ENCODE data around the gene SNRPF.

The SNRPF gene

DNA sequence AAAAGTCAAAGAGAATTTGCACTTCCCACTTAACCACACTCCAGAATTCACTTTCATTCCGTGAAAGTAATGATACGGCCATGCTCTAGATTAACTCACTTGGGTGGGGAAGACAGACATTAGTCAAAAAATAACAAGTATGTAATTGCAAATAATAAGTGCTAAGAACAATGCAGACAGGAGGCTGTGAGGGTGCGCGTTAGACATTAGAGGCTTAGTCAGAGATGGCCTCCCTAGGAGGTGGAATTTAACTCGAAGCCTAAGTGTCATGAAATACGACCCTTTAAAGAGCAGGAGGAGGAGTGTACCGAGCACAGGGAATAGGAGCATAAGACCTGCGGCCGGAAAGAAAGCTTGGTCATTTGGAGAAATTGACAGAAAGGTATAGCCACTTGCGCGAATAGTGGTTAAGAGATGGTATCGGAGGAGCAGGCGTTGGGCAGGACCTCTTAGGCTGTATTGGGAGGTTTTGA, 628 bp downstream of the SNRPF start:
- DNase-seq (ENCODE audit: low spot score): peak; percentile 14

DNA sequence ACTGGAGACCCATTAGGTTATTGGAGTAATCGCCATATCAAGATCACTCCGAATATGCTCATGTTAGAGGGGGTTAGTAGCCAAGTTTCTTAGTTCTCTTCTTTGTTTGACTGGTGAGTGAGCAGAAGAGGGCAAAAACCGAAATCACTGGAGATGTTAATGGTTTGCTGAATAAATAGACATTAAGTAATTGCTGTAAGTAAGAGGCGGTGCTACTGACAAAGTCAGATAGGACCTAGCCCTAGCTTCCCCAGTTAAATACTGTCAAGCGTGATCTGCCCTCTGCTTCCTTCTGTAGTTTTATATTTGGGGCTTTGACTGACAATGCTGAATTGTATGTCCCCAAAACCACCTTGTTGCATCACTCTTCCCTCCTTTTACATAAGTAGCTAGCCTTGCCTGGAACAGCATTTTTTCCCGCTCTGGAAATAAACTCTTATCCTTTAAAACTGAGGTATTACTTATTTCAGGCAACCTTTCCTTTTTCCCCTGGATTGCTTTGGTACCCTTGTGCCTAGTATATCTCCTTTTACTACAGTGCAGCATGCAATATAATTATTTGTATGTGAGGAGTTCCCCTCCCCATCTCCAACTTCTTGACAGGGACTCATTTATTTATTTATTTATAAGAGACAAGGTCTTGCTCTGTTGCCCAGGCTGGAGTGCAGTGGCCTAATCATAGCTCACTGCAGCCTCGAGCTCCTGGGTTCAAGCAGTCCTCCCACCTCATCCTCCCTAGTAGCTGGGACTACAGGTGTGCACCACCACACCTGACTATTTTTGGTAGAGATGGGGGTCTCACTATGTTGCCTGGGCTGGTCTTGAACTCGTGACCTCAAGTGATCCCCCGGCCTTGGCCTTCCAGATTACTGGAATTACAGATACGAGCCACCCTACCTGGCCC, 1.4 kb downstream of the SNRPF start:
- no peak for DNase-seq (ENCODE audit: low spot score)

DNA sequence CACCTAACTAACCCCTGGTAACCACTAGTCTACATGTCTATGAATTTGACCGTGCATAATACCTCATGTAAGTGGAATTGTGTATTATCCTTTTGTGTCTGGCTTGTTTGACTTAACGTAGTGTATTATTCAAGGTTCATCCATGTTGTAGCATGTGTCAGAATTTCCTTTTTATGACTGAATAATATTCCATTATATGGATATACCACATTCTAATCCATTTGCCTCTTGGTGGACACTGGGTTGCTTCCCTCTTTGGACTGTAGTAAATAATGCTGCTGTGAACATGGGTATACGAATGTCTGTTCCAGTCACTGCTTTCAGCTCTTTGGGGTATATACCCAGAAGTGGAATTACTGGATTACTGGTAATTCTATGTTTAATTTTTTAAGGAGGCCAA, 3.3 kb downstream of the SNRPF start:
- no peak for DNase-seq (ENCODE audit: low spot score)

DNA sequence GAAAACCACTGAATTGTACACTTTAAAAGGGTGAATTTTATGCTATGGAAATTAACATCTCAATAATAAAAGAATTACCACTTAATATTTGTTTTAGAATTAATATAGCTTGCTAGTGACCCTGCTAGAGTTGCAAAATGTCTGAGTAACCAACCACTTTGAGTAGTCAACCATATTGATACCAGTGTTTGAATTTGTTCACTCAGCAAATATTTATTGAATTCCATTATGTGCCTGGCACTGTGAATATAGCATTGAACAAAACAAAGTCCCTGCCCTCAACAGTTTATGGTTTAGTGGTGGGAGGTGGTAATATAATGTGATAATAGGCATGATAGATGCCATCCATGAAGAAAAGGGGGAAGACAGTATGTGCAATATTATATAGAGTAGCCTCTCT, 4.6 kb downstream of the SNRPF start:
- no peak for DNase-seq (ENCODE audit: low spot score)

DNA sequence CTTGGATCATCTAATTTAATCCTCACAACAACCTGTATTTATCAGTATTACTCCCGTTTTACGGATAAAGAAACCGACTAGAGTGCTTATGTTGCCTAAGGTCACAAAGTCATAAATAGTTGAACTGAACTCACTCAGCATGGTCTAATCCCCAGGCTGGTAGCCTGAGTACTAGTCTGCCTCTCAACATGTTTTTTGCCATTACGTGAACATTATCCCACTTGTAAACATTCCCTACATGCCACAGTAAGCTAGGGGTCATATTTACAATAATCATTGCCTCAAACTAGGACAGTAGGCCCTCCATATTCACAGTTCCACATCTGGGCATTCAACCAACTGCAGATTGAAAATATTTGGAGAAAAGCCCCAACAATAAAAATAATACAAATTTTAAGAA, 12.1 kb downstream of the SNRPF start:
- no peak for DNase-seq (ENCODE audit: low spot score)

DNA sequence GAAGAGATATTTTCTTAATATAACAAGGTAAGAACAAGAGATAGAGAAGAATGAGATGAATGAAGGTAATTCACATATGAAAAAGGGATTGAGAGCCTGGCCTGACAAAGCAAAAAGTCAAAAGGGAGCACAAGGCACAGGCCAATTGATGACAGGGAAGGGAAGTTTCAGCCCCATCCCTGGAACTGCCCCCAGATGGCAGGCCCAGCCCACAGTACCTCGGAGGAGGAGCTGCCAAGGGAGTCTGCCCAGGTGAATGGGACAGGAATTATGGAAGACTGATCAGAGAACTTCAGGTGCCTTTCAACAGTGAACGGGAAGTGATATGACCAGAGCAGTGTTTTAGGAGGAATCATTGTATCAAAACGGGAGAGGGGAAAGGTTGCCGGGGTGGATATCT, 15.7 kb downstream of the SNRPF start:
- no peak for DNase-seq (ENCODE audit: low spot score)

DNA sequence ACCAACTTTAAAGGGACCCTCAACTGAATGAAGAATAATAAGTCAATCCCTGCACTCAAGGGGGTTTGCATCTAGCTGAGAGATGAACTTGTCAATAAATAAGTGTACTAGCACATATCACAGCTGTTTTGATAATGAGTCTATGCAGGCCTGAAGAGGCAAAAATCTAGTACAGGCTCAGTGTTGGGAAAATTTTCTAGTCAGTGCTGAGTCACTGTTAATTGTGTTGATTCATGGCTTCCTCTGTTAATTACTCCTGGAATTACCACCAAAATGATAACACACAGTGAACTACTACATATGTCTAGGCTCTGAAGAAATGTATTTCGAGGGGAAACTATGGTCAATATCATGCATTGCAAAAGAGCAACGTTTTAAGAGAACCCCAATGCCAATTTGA, 18.9 kb downstream of the SNRPF start:
- no peak for DNase-seq (ENCODE audit: low spot score)

DNA sequence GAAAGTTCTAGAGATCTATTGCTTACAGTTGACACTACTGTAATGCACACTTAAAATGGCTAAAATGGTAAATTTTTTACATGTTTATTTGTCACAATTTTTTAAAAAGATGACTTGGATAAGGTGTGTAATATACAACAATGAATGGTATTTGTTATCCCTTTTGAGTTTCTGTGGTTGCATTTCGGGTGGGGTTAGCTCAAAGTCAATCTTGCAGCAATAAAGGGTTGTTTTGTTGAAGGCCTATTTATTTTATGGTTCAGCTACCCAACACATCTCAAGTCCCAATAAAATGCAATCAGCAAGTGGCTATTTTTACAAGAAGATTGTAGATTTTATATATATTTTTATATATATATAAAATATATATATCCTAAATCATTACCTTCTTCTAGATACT, 22.1 kb downstream of the SNRPF start:
- no peak for DNase-seq (ENCODE audit: low spot score)

DNA sequence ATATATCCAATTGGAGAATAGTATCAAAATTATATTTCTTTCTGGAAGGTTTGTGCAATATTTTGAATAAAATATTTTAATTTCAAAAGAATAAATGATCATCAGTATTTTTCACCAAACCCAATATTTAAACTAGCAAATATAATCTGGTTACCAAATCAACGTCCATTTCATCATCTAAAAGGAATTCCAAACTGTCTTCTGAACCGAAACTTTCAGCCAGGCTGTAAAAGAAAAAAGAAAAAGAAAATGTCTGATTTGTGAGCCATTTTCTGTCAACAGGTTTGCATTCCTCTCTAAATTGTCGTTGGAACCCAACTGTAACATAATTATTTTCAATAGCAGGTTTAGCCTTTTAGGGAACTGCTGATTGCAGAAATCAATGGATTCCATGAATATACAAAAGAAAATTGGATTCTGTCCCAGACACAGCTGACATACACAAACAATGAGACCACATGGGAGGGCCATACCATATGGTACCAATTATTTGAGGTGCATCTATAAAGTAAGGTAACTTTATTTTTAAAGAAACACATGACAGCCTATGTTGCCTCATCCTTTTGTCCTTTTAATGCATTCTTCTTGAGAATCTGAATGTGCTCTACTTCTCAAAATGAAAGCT, 22.7 kb downstream of the SNRPF start:
- no peak for DNase-seq (ENCODE audit: low spot score)

DNA sequence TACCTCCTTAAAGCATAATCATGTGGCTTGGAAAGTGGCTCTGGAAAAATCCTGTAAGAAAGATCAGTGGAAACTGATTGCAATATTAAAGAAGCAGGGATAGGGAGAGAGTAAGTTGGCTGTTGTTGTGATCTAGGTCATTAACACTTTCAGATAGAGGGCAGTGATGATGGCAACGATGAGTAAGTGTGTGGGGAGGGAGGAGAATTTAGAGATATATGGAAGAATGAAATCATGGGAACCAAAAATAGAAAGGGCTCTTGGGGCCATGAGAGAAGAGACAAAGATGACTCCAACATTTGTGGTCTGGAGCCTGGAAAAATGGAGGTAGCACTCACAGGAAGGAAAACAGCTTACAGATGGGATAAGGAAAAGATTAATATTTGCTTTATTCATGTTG, 23.3 kb downstream of the SNRPF start:
- no peak for DNase-seq (ENCODE audit: low spot score)

DNA sequence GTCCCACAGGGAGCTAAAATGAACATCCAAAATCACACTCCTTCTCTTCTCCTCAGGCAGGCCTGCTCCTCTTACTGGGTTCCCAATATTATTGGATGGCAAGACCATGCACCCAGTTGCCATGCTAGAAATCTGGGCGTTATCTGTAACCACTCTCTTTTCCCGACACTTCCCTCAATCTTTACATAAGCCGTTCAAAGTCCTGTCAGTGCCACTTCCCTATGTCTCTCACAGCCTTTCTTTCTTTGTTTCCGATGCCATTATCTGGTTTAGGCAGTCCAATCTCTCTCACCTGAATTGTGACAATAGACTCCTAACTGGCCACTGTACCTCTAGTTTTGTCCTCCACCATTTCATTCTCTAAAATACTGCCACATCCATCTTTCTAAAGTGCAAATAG, 24.1 kb downstream of the SNRPF start:
- DNase-seq (ENCODE audit: low spot score): no peak

DNA sequence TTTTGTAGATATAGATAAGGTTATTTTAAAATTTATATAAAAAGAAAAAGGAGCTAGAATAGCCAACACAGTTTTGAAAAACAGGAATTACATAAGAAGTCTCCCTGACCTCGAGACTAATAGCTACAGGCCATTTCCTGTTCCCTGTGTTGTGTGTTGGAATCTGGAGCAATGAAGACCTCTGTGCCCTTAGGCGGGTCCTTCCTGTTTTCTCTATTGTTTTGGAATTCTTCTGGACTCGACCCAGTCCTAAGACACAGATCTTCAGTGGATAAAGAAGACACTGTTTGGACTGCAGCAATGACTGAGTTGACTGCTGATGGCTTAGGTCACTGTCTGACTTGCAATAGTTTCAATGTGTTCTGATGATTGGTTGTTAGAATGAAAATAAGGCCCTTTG, 26.2 kb downstream of the SNRPF start:
- no peak for DNase-seq (ENCODE audit: low spot score)

DNA sequence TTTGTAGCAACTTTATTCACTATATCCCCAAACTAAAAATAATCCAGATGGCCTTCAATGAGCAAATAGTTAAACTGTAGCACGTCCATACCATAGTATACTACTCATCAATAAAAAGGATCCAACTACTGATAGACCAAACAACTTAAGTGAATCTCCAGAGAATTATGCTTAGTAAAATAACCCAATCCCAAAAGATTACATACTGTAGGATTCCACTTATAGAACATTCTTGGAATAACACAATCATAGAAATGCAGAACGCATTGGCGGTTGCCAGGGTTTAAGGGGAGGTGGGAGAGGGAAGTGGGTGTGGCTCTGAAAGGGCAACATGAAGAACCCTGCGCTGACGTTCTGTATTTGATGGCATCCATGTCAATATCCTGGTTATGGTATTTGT, 28.6 kb downstream of the SNRPF start:
- DNase-seq (ENCODE audit: low spot score): no peak

DNA sequence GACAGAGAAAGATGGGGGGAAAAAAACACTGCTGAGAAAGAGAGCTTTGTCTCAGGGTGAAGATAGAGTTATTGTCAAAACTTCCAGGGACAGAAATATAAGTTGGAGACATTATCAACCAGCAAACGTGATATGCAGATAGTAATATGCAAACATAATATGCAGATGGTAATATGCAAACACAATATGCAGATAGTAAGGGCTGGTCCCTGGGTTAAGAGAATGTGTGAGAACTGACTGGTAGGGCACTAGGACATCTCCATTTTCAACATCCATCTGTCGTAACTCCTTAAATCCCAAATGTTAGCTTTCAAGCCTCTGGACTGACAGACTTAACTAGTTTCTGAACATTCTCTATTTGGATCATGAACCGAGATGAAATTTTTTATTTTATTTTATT, 32.2 kb downstream of the SNRPF start:
- no peak for DNase-seq (ENCODE audit: low spot score)

DNA sequence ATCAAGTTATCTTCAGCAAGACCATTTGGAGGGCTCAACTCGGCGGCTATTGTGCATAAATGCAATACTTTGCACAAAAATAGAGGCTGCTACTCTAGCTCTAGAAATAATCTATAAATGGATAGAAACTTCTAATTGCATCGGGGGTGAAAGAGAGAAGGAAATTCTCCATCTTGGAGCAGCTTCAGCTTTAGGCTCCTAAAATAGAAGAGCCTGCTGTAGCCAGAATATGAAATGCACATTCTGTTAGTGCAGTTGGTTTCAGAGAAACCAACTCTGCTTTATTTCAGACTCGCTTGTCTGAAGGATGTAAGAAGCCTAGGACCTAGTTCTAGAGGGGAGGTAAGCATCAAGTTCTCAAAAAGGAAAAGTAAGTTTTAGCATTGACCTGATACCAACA, 38.1 kb downstream of the SNRPF start:
- no peak for DNase-seq (ENCODE audit: low spot score)

DNA sequence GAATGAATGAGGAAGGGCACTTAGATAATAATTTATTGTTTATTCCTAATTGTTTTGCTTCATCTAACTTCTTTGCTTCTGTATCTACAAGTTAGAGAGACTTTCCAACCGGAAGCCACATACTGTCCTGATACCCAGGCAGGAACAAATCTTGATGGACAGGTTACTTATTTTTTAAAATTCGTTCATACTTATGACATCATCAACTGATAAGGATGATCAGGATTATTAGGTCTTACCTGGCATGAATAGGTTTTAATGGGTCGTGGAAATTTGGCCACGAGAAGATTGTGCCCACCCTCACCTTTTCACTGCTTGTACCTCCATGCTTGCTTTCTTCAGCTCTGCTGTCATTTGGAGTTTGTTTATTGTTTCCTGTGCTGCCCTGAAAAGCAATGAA, 39.3 kb downstream of the SNRPF start:
- DNase-seq (ENCODE audit: low spot score): no peak

DNA sequence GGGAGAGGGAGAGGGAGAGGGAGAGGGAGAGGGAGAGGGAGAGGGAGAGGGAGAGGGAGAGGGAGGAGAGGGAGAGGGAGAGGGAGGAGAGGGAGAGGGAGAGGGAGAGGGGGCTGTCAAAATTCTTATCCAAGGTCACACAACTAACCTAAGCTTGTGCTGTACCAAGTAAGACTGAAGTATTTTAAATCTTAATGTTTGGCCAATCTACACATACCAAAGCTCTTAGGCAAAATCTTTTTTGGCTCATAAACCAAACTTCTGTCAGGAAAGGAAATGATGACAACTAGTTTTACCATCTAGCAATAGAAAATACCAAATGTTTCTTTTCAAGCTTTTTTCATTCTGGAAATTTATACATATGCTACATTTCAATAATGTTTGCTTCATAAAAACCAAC, 49.8 kb downstream of the SNRPF start:
- no peak for DNase-seq (ENCODE audit: low spot score)

DNA sequence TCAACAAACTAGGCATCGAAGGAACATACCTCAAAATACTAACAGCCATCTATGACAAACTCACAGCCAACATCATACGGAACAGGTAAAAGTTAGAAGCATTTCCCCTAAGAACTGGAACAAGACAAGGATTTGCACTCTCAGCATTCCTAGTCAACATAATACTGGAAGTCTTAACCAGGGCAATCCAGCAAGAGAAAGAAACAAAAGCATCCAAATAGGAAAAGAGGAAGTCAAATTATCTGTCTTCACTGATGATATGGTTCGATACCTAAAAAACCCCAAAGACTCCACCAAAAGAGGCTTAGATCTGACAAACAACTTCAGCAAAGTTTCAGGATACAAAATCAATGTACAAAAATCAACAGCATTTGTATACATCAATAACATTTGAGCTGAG, 51.1 kb downstream of the SNRPF start:
- DNase-seq (ENCODE audit: low spot score): no peak
